Bone marrow (tissue), 2 donors: ENCODE data around the gene PNPLA5.

Experiments used
- DNase-seq, 2 donors: peaks; one replicate each; lab custom pipeline; 2025; lab: John Stamatoyannopoulos, UW

Gene PNPLA5

GRCh38 chr22:43901976-43902643 lies 10.3 kb upstream of the PNPLA5 start:
- DNase-seq = no peak

GRCh38 chr22:43900206-43900605 lies 8.4 kb upstream of the PNPLA5 start:
- no peak for DNase-seq

- DNase-seq = no peak
Measured at GRCh38 chr22:43897751-43898261, 6.0 kb upstream of the PNPLA5 start.

- DNase-seq = no peak
Measured at GRCh38 chr22:43895986-43896645, 4.3 kb upstream of the PNPLA5 start.

GRCh38 chr22:43894122-43894521 lies 2.3 kb upstream of the PNPLA5 start:
- no peak for DNase-seq

- DNase-seq = no peak
Measured at GRCh38 chr22:43893266-43893665, 1.5 kb upstream of the PNPLA5 start.

GRCh38 chr22:43892183-43892894 lies 526 bp upstream of the PNPLA5 start:
- no peak for DNase-seq

- no peak for DNase-seq
Measured at GRCh38 chr22:43890901-43891331, 897 bp downstream of the PNPLA5 start.

- no peak for DNase-seq
Measured at GRCh38 chr22:43889860-43890253, 2.0 kb downstream of the PNPLA5 start.

- no peak for DNase-seq
Measured at GRCh38 chr22:43889201-43889859, 2.5 kb downstream of the PNPLA5 start.

GRCh38 chr22:43888740-43889139 lies 3.1 kb downstream of the PNPLA5 start:
- no peak for DNase-seq

GRCh38 chr22:43887391-43887790 lies 4.4 kb downstream of the PNPLA5 start:
- DNase-seq = no peak

- no peak for DNase-seq
Measured at GRCh38 chr22:43886231-43886630, 5.6 kb downstream of the PNPLA5 start.

GRCh38 chr22:43885786-43886185 lies 6.0 kb downstream of the PNPLA5 start:
- DNase-seq = no peak

- DNase-seq = no peak
Measured at GRCh38 chr22:43885319-43885671, 6.5 kb downstream of the PNPLA5 start.

- DNase-seq = no peak
Measured at GRCh38 chr22:43884600-43885318, 7.1 kb downstream of the PNPLA5 start.

GRCh38 chr22:43883719-43884415 lies 7.9 kb downstream of the PNPLA5 start:
- no peak for DNase-seq

- DNase-seq = peak in 1 of 2 donors; percentile 10
Measured at GRCh38 chr22:43883012-43883661, 8.7 kb downstream of the PNPLA5 start.

GRCh38 chr22:43882122-43882767 lies 9.6 kb downstream of the PNPLA5 start:
- no peak for DNase-seq
